ENCODE results near the gene CCDC183. TPM values are rescaled to one million over a fixed set of nuclear protein-coding genes. Genes with fewer than 3 reads are reported as not detected.
A peak's percentile ranks its signal among the peaks of the same experiment; 100 is the strongest.
"Not testable (repeated sequence)": the region's sequence is repeated elsewhere in the genome, so short reads cannot be mapped to it uniquely, and the experiment has no call there.

CCDC183 gene
- total RNA-seq, 1 donor from 2014 or later, result 0.89 TPM

DNA sequence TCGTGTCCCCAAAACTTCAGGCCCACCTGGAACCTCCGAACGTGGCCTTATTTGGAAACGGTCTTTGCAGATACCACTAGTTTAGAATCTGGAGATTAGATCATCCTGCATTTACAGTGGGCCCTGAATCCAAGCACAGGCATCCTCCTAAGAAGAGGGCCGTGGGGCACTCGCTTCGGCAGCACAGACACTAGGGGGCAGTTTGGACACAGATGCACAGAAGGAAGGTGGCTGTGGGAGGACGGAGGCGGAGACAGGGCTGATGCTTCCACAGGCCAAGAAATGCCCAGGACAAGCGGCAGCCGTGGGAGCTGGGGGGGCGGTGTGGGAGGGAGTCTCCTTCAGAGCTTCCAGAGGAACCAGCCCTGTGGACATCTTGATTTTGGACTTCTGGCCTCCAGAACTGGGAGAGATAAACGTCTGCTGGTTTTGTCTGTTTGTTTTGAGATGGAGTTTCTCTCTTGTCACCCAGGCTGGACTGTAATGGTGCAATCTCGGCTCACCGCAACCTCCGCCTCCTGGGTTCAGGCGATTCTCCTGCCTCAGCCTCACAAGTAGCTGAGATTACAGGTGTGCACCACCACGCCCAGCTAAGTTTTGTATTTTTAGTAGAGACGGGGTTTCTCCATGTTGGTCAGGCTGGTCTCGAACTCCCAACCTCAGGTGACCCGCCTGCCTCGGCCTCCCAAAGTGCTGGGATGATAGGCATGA lies 35.1 kb upstream of the CCDC183 start:
- H3K4me1 Mint-ChIP-seq (ENCODE audit: unreplicated experiment); H3K27me3 Mint-ChIP-seq (ENCODE audit: unreplicated experiment); H3K9me3 Mint-ChIP-seq (ENCODE audit: unreplicated experiment); H3K36me3 Mint-ChIP-seq (ENCODE audit: unreplicated experiment); H3K27ac Mint-ChIP-seq (ENCODE audit: unreplicated experiment); H3K4me3 Mint-ChIP-seq (ENCODE audit: unreplicated experiment): not testable (repeated sequence)
- DNase-seq (ENCODE audit: extremely low spot score, unreplicated experiment), result peak; percentile 86
- peak; percentile 66 for TF ChIP-seq CTCF (IDR thresholded peaks at IDR 0.05)

DNA sequence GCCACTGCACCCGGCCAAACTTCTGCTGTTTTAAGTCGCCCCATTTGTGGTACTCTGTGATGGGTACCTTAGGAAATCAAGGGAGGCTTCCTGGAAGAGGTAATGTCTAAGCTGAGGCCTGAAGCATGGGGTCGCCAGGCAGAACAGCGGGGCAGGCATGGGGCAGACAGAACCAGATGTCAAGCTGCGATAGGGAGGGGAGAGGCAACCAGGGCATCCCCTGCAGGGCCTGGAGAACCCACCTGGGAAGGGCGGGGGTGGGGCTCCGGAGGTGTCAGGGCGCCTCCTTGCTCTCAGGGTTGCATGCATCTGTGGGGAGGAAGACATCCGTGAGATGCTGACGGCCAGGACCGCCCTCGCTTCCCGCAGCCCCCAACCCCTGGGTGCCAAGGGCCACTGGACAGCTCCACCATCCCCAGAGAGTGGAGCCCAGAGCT lies 34.6 kb upstream of the CCDC183 start:
- TF ChIP-seq CTCF (IDR thresholded peaks at IDR 0.05), result no peak
- no peak overlapping the region for H3K4me3 Mint-ChIP-seq (ENCODE audit: unreplicated experiment)
- no peak for DNase-seq (ENCODE audit: extremely low spot score, unreplicated experiment)

DNA sequence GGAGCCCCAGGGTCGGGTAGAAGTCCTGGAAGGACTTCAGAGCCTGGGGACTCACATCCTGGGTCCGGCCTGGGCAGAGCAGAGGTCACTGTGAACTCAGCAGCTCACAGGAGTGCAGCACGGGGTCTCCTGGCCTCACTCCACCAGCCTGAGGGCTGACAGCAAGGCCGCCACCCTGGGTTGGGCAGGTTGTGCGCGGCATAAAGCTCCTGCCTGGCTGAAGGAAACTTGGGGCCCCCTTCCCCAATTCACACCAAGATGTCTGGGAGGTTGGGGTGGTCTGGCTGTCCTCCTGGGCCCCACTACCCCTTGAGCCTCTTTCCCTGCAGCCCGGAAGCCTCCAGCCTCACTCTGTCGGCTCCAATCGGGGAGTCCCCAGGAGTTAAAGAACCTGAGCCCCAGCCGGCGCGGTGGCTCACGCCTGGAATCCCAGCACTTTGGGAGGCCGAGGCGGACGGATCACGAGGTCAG lies 33.9 kb upstream of the CCDC183 start:
- Mint-ChIP-seq H3K4me3 (ENCODE audit: unreplicated experiment) (no peak overlapping the region), H3K27ac (ENCODE audit: unreplicated experiment) (no peak overlapping the region), H3K27me3 (ENCODE audit: unreplicated experiment) (no peaks in the 10 kb centered on the region), H3K9me3 (ENCODE audit: unreplicated experiment) (no peaks in the 10 kb centered on the region), H3K4me1 (ENCODE audit: unreplicated experiment) (peaks cover 2% of the 10 kb centered on the region), H3K36me3 (ENCODE audit: unreplicated experiment) (no peaks in the 10 kb centered on the region)
- no peak for TF ChIP-seq CTCF (IDR thresholded peaks at IDR 0.05)
- DNase-seq (ENCODE audit: extremely low spot score, unreplicated experiment), result no peak

More for the DNA sequence above, 34.6 kb upstream of the CCDC183 start:
- H3K9me3 Mint-ChIP-seq (ENCODE audit: unreplicated experiment), result no peaks in the 10 kb centered on the region
- H3K36me3 Mint-ChIP-seq (ENCODE audit: unreplicated experiment), result no peaks in the 10 kb centered on the region
- H3K4me1 Mint-ChIP-seq (ENCODE audit: unreplicated experiment), result peaks cover 2% of the 10 kb centered on the region
- no peak overlapping the region for H3K27ac Mint-ChIP-seq (ENCODE audit: unreplicated experiment)
- no peaks in the 10 kb centered on the region for H3K27me3 Mint-ChIP-seq (ENCODE audit: unreplicated experiment)

DNA sequence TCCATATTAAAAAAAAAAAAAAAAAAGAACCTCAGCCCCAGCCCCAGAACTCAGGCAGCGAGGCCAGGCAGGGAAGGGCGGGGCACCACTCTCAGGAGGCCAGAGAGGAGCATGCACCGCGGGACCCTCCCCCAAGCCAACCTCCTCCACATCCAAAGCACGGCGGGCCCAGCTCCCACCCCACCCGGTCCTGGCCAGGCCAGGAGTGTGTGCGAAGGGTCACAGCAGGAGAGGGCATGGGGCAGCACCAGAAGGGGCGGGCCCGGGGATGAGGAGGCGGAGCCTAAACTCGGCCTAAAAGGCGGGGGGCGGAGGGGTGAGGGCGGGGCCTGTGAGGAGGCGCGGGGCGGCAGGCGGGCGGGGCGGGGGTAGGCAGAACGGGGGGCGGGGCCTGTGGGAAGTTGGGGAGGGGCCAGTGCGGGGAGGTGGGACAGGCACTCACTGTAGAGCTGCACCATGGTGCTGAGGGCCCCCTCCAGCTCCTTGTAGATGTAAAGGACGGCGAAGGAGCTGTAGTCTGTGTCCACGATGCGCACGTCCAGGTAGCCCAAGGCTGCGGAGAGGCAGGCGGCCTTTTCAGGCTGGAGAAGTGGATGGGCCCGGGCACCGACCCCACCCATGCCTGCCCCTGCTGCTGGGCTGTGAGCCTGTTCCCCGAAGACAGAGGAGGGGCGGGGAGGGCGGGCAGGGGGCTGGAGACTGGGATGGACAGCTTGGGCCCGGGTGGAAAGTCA lies 33.1 kb upstream of the CCDC183 start:
- no peak for DNase-seq (ENCODE audit: extremely low spot score, unreplicated experiment)
- Mint-ChIP-seq H3K4me3 (ENCODE audit: unreplicated experiment) (no peak overlapping the region), H3K36me3 (ENCODE audit: unreplicated experiment) (no peaks in the 10 kb centered on the region), H3K27me3 (ENCODE audit: unreplicated experiment) (peaks cover 5% of the 10 kb centered on the region), H3K4me1 (ENCODE audit: unreplicated experiment) (peaks cover 2% of the 10 kb centered on the region), H3K27ac (ENCODE audit: unreplicated experiment) (no peak overlapping the region), H3K9me3 (ENCODE audit: unreplicated experiment) (no peaks in the 10 kb centered on the region)
- no peak for TF ChIP-seq CTCF (IDR thresholded peaks at IDR 0.05)

DNA sequence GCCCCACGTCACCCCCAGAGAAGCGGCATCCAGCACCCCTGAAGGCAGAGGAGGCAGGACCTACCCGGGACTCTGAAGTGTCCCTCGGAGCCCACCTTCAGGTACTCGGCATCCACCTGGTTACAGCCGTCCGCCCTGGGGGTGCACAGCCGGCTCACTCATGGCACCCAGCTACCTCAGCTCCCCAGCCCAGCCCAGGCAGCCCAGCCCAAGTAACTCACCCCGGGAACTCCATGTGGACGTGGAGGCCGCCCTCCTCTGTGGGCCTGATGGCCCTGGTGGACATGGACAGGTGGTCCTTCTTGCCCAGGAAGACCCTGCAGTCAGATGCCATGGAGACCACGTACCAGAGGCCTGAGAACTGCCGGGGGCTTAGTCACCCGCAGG lies 32.5 kb upstream of the CCDC183 start:
- H3K27ac Mint-ChIP-seq (ENCODE audit: unreplicated experiment), result no peak overlapping the region
- peaks cover 6% of the 10 kb centered on the region for H3K27me3 Mint-ChIP-seq (ENCODE audit: unreplicated experiment)
- no peaks in the 10 kb centered on the region for H3K36me3 Mint-ChIP-seq (ENCODE audit: unreplicated experiment)
- no peak overlapping the region for H3K4me3 Mint-ChIP-seq (ENCODE audit: unreplicated experiment)
- H3K9me3 Mint-ChIP-seq (ENCODE audit: unreplicated experiment), result no peaks in the 10 kb centered on the region
- H3K4me1 Mint-ChIP-seq (ENCODE audit: unreplicated experiment), result peaks cover 2% of the 10 kb centered on the region
- no peak for TF ChIP-seq CTCF (IDR thresholded peaks at IDR 0.05)
- no peak for DNase-seq (ENCODE audit: extremely low spot score, unreplicated experiment)

Data from osteocyte (in vitro differentiated cells).